Fibroblast of villous mesenchyme (primary cell): ENCODE measurements around the gene STXBP6. TPM values are rescaled to one million over a fixed set of nuclear protein-coding genes. Genes with fewer than 3 reads are reported as not detected.
"Not testable (repeated sequence)": the region's sequence is repeated elsewhere in the genome, so short reads cannot be mapped to it uniquely, and the experiment has no call there.

Source experiments
- DNase-seq: peaks from one replicate; pipeline ENCODE4 v3.0.0-alpha.2; 2010; ENCODE audit warnings: low read depth
- H3K4me3 ChIP-seq: 2 replicates; pipeline ENCODE4 v1.5.1; 2011; ENCODE audit warnings: low read depth, mild to moderate bottlenecking, low read length
- total RNA-seq: library from RNA; depleted of rRNA; stranded (reverse); fragments of >200 nt; gene quantifications from 2 replicates; pipeline ENCODE4 v1.2.3, GENCODE V29; 2012
- TF ChIP-seq, protein P1 (sequence below): IDR thresholded peaks from 2 replicates; pipeline ENCODE4 v1.5.1; 2012; ENCODE audit warnings: low read depth, mild to moderate bottlenecking, low read length; ENCODE audit not compliant: insufficient read depth

Gene STXBP6
- total RNA-seq, 1 donor, result 4.7 TPM

DNA sequence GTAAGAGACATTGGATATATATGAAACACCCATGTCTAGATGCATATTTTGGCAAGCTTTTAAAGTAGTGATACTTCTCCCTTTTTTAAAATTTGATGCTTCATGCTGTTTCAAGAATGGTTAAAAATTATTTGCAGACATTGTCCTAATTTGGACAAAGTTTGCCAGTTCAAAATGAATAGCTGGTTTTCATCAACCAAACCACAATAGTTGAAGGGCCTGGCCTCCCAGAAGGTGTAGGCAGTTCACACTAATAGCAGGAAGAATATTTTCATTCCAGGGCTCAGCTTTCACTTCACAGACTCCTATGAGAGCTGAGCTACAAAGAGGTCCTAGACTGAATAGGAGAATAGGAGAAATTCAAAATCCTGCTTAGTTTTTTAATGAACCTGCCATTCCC, 78.7 kb downstream of the STXBP6 start:
- peak; percentile 20 for DNase-seq
- H3K4me3 ChIP-seq, result no peak overlapping the region
- TF ChIP-seq, protein P1, sequence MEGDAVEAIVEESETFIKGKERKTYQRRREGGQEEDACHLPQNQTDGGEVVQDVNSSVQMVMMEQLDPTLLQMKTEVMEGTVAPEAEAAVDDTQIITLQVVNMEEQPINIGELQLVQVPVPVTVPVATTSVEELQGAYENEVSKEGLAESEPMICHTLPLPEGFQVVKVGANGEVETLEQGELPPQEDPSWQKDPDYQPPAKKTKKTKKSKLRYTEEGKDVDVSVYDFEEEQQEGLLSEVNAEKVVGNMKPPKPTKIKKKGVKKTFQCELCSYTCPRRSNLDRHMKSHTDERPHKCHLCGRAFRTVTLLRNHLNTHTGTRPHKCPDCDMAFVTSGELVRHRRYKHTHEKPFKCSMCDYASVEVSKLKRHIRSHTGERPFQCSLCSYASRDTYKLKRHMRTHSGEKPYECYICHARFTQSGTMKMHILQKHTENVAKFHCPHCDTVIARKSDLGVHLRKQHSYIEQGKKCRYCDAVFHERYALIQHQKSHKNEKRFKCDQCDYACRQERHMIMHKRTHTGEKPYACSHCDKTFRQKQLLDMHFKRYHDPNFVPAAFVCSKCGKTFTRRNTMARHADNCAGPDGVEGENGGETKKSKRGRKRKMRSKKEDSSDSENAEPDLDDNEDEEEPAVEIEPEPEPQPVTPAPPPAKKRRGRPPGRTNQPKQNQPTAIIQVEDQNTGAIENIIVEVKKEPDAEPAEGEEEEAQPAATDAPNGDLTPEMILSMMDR, result no peak

DNA sequence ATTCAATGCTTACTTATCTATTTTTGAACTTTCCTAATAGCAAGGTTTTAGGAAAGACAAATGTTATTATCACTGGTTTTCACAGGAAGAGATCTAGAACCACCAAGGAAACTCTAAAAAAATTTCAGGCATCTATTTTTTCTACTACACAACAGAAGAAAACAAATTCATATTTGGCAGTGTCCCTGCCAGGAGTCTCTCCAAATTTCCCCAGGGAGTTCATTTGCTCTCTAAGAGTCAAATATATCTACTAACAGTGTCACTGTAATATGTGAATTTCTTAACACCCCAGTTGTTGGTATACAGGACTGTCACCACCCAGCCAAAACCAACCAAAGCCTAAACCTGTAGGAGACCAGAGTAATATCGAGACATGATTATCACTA, 83.4 kb downstream of the STXBP6 start:
- no peak for DNase-seq
- TF ChIP-seq, protein P1, result no peak
- H3K4me3 ChIP-seq, result no peak overlapping the region

DNA sequence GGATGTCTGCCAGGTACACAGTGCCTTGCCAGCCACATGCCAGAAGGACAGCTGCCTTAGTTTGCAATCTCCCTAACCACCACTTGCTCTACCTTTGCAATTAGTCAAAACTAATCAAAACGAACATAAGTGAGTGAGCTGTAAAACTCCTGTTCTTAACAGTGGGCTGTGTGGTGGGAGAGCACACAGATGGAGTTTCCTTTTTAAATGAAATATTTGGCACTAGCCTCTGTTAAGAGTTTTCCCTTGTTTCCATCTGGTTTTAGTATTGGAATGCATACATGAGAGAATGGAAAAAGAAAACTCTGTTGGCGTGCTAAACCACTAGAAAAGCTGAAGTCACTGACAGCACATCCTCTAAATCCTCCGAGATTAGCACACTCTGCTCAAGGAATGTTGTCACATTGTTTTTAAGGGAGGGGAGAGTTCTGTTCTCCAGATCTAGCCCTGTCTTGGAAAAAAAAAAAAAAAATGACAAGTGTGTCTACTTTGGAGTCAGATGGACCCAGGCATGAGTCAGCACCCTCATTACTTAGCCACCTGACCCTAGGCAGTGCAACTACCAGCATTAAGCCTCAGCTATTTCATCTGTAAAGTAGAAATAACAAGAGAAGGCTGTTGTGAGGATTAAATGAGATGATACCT, 83.9 kb downstream of the STXBP6 start:
- DNase-seq, result peak; percentile 91
- peak overlapping the region; percentile 5 for H3K4me3 ChIP-seq
- TF ChIP-seq, protein P1, result no peak

DNA sequence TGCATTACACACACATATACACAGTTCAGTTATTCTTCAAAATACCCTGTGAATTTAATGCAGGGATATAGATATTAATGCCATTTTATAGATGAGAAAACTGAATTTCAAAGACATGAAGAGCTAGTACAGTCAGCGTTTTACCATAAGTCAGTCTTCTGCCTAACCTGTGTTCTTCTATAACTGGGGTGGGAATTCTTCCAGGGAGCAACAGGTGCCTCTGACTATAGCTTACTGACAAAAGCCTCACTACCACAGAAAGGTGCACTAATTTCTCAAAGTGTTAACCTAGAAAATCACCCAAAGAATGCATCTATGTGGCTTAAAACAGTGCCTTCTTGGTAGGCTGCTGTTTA, 84.4 kb downstream of the STXBP6 start:
- TF ChIP-seq, protein P1, result no peak
- DNase-seq, result no peak

GRCh38 chr14:24964591-24964990, 85.4 kb downstream of the STXBP6 start:
- TF ChIP-seq, protein P1, result no peak
- peak; percentile 53 for DNase-seq
- no peak overlapping the region for H3K4me3 ChIP-seq

More for the DNA sequence above, 84.4 kb downstream of the STXBP6 start:
- H3K4me3 ChIP-seq, result peak overlapping the region; percentile 5

- DNase-seq, result no peak
- no peak overlapping the region for H3K4me3 ChIP-seq
- TF ChIP-seq, protein P1, result no peak
These were observed 85.9 kb downstream of the STXBP6 start for GRCh38 chr14:24964048-24964447.

- not testable (repeated sequence) for H3K4me3 ChIP-seq, DNase-seq
These were observed 87.8 kb downstream of the STXBP6 start for GRCh38 chr14:24962118-24962517.
